22Rv1 (cell line): Measurements from ENCODE around the gene GPC6.

Source experiments
- CTCF ChIP-seq: fragments of 450-650 bp; IDR thresholded peaks from 2 replicates; pipeline ENCODE4 v1.5.1; 2017; ENCODE audit warnings: mild to moderate bottlenecking
- ZFX ChIP-seq: fragments of 450-650 bp; IDR thresholded peaks from 2 replicates; pipeline ENCODE4 v1.6.1; 2017; ENCODE audit warnings: antibody characterized with exemption, borderline replicate concordance

- no peak for TF ChIP-seq CTCF
- no peak for TF ChIP-seq ZFX
These were observed 1218.2 kb downstream of the GPC6 start for GRCh38 chr13:94444826-94445225.
